ENCODE measurements around the gene GNAT1. TPM values are rescaled to one million over a fixed set of nuclear protein-coding genes. Genes with fewer than 3 reads are reported as not detected.
A peak's percentile ranks its signal among the peaks of the same experiment; 100 is the strongest.

The GNAT1 gene
- polyA plus RNA-seq, 1 donor (not counting 4 experiments of a cell fraction or from before 2014, with no cell fraction given), result 0.12 TPM

DNA sequence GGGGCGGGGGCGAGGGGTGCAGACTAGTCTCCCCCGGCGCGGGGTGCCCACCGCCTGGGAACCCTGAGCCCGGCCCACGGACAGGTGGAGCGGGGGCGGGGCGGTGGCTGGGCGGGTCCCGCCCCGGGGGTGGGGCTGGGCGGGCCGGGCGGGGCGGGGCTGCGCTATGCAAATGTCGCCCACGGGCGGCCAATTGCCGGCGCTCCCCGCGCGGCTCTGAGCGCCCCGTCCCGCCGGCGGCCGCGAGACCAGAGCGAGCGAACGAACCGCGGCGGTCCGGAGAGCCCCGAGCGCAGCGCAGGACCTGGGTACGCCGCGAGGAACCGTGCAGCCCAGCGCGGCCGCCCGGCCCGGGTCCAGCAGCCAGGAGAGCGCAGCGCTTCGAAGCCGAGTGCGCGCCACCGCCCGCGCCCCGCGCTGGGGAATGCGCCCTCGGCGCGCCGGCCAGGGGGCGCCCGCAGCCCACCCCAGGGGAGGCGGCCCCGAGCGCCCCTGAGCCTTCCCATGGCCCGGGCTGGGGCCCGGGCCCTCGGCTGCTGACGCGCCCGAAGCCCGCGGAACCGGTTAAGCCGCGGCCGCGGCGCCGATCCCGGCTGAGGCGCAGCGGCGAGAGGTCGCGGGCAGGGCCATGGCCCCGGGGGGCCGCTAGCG lies 36.4 kb upstream of the GNAT1 start, which contains the start of gene SEMA3F:
Gene SEMA3F (plus strand): TSS at position 485 of the 651 bp plus-strand sequence. CDS start 4,299 bp downstream, outside the sequence.
- TF ChIP-seq EZH2 (IDR thresholded peaks at IDR 0.05; ENCODE audit: low read length), result no peak
- TF ChIP-seq, protein P1, sequence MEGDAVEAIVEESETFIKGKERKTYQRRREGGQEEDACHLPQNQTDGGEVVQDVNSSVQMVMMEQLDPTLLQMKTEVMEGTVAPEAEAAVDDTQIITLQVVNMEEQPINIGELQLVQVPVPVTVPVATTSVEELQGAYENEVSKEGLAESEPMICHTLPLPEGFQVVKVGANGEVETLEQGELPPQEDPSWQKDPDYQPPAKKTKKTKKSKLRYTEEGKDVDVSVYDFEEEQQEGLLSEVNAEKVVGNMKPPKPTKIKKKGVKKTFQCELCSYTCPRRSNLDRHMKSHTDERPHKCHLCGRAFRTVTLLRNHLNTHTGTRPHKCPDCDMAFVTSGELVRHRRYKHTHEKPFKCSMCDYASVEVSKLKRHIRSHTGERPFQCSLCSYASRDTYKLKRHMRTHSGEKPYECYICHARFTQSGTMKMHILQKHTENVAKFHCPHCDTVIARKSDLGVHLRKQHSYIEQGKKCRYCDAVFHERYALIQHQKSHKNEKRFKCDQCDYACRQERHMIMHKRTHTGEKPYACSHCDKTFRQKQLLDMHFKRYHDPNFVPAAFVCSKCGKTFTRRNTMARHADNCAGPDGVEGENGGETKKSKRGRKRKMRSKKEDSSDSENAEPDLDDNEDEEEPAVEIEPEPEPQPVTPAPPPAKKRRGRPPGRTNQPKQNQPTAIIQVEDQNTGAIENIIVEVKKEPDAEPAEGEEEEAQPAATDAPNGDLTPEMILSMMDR (optimal IDR thresholded peaks at IDR 0.05 in 1 of 3, IDR thresholded peaks at IDR 0.05 in 1 of 3, conservative IDR thresholded peaks at IDR 0.05 in 1 of 3; ENCODE audit: extremely low read depth in 1 of 3, insufficient read depth in 2 of 3, low read length in 3 of 3), result no peak
- H3K79me2 ChIP-seq (ENCODE audit: control insufficient read depth, insufficient read depth, low read length), result peaks cover 50% of the 10 kb centered on the region
- H3K4me3 ChIP-seq (ENCODE audit: control insufficient read depth in 2 of 3, extremely low read depth in 1 of 3, insufficient read depth in 2 of 3, low read depth in 1 of 3, low read length in 3 of 3), result peak within 1 kb of the TSS; percentile 85 to 91 (median 88)
- H3K4me1 ChIP-seq (ENCODE audit: control insufficient read depth, extremely low read depth, insufficient read depth, low read length), result peaks cover 59% of the 10 kb centered on the region
- H3K9ac ChIP-seq (ENCODE audit: control insufficient read depth, extremely low read depth, insufficient read depth, low read length), result peak within 1 kb of the TSS; percentile 86
- no peaks in the 10 kb centered on the region for H3K9me3 ChIP-seq (ENCODE audit: control insufficient read depth, low read depth, low read length)
- DNase-seq (ENCODE audit: low read depth, low spot score), result no peak
- H3K27me3 ChIP-seq (ENCODE audit: control insufficient read depth, extremely low read depth, insufficient read depth, low read length), result no peaks in the 10 kb centered on the region
- FAIRE-seq, result no peak
- no peaks in the 10 kb centered on the region for H4K20me1 ChIP-seq (ENCODE audit: control insufficient read depth, extremely low read depth, insufficient read depth, low read length)
- H3K36me3 ChIP-seq (ENCODE audit: control insufficient read depth in 2 of 2, extremely low read depth in 1 of 2, insufficient read depth in 2 of 2, low read length in 2 of 2), result peaks cover 7 to 15% of the 10 kb centered on the region in 2 experiments
- peaks cover 6% of the 10 kb centered on the region for H3K9me1 ChIP-seq (ENCODE audit: control insufficient read depth, extremely low read depth, insufficient read depth, low read length)
- dilution Hi-C loops (cut with MboI; ENCODE audit: extremely low pct_ligation_motif_present, low sequenced_read_pairs), result no loop called here
- H3K4me2 ChIP-seq (ENCODE audit: control insufficient read depth, extremely low read depth, insufficient read depth, low read depth, low read length), result peak within 1 kb of the TSS; percentile 99
- peak within 1 kb of the TSS; percentile 77 for H3K27ac ChIP-seq (ENCODE audit: control insufficient read depth, insufficient read depth, low read length)
- H2AFZ ChIP-seq (ENCODE audit: control insufficient read depth, low read length), result no peak within 1 kb of the TSS

DNA sequence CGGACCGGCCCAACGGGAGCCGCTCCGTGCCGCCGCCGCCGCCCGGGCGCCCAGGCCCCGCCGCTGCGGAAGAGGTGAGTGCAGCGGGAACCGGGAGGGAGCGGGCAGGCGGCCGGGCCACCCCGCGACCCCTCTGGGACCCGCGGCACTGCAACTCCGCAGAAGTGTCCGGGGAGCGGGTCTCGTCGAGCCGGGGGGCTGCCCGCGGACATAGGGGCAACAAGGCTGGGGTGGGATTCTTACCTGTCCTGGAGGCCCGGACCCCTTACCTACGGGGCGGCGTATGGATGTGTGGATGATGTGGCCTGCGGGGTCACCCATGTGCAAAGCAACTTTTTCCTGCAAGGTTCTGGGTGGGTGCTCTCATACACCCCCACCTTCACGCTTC lies 35.9 kb upstream of the GNAT1 start:
- peak overlapping the region; percentile 99 for H3K4me2 ChIP-seq (ENCODE audit: control insufficient read depth, extremely low read depth, insufficient read depth, low read depth, low read length)
- FAIRE-seq, result no peak
- H3K9ac ChIP-seq (ENCODE audit: control insufficient read depth, extremely low read depth, insufficient read depth, low read length), result peak overlapping the region; percentile 86
- DNase-seq (ENCODE audit: low read depth, low spot score), result no peak
- H3K79me2 ChIP-seq (ENCODE audit: control insufficient read depth, insufficient read depth, low read length), result peaks cover 56% of the 10 kb centered on the region
- peaks cover 6% of the 10 kb centered on the region for H3K9me1 ChIP-seq (ENCODE audit: control insufficient read depth, extremely low read depth, insufficient read depth, low read length)
- peaks cover 12 to 20% of the 10 kb centered on the region in 2 experiments for H3K36me3 ChIP-seq (ENCODE audit: control insufficient read depth in 2 of 2, extremely low read depth in 1 of 2, insufficient read depth in 2 of 2, low read length in 2 of 2)
- H2AFZ ChIP-seq (ENCODE audit: control insufficient read depth, low read length), result no peak overlapping the region
- dilution Hi-C loops (cut with MboI; ENCODE audit: extremely low pct_ligation_motif_present, low sequenced_read_pairs), result no loop called here
- no peaks in the 10 kb centered on the region for H3K9me3 ChIP-seq (ENCODE audit: control insufficient read depth, low read depth, low read length)
- TF ChIP-seq, protein P1 (optimal IDR thresholded peaks at IDR 0.05 in 1 of 3, IDR thresholded peaks at IDR 0.05 in 1 of 3, conservative IDR thresholded peaks at IDR 0.05 in 1 of 3; ENCODE audit: extremely low read depth in 1 of 3, insufficient read depth in 2 of 3, low read length in 3 of 3), result no peak
- TF ChIP-seq EZH2 (IDR thresholded peaks at IDR 0.05; ENCODE audit: low read length), result no peak
- H3K4me3 ChIP-seq (ENCODE audit: control insufficient read depth in 2 of 3, extremely low read depth in 1 of 3, insufficient read depth in 2 of 3, low read depth in 1 of 3, low read length in 3 of 3), result peak overlapping the region; percentile 85 to 91 (median 88)
- H3K27me3 ChIP-seq (ENCODE audit: control insufficient read depth, extremely low read depth, insufficient read depth, low read length), result no peaks in the 10 kb centered on the region
- peak overlapping the region; percentile 77 for H3K27ac ChIP-seq (ENCODE audit: control insufficient read depth, insufficient read depth, low read length)
- peaks cover 59% of the 10 kb centered on the region for H3K4me1 ChIP-seq (ENCODE audit: control insufficient read depth, extremely low read depth, insufficient read depth, low read length)
- no peaks in the 10 kb centered on the region for H4K20me1 ChIP-seq (ENCODE audit: control insufficient read depth, extremely low read depth, insufficient read depth, low read length)
